IMR-90 (cell line): Measurements from ENCODE around the gene DGLUCY. TPM values are rescaled to one million over a fixed set of nuclear protein-coding genes. Genes with fewer than 3 reads are reported as not detected.

Experiments used
- ATAC-seq: fragments of 200-7000 bp; cut with Tn5 transposase; 2 replicates; pipeline ENCODE4 v1.9.1; 2020; ENCODE audit warnings: low read depth, mild to moderate bottlenecking, moderate library complexity
- Bru-seq: library from RNA; stranded (reverse); fragments of 400-500 nt; gene quantifications from one replicate; lab custom pipeline; 2021; lab: Mats Ljungman, UMichigan
- BruChase-seq, 2 experiments: library from RNA; stranded (reverse); fragments of 400-500 nt; gene quantifications; one replicate each; lab custom pipeline; 2021; lab: Mats Ljungman, UMichigan
- BruUV-seq: library from RNA; stranded (reverse); fragments of 400-500 nt; replicated peaks from 2 replicates; lab custom pipeline; 2021; lab: Mats Ljungman, UMichigan
- CTCF ChIA-PET: fragments of 300-600 bp; formaldehyde crosslinking; extraction: SDS; loops from one replicate; lab custom pipeline; 2021; ENCODE audit warnings: antibody characterized with exemption; lab: Yijun Ruan, JAX
- POLR2A ChIA-PET: fragments of 300-600 bp; sonication (Branson Sonifier 250); formaldehyde crosslinking; loops from one replicate; lab custom pipeline; 2022; ENCODE audit warnings: antibody characterized with exemption; ENCODE audit not compliant: unreplicated experiment; lab: Charles Lee
- DNase-seq: peaks from one replicate; pipeline ENCODE4 v3.0.0; 2013
- H2AFZ ChIP-seq: replicated peaks from 2 replicates; pipeline ENCODE3; 2013; ENCODE audit warnings: low read length, mild to moderate bottlenecking; ENCODE audit not compliant: poor library complexity
- H2AK5ac ChIP-seq: 2 replicates; pipeline ENCODE4 v1.6.1; 2013; ENCODE audit warnings: low read depth, low read length, inconsistent platforms
- H2AK9ac ChIP-seq: replicated peaks from 2 replicates; pipeline ENCODE3; 2013; ENCODE audit warnings: mild to moderate bottlenecking, low read depth, low read length, moderate library complexity; ENCODE audit not compliant: poor library complexity
- H2BK120ac ChIP-seq: 2 replicates; pipeline ENCODE4 v1.6.1; 2013; ENCODE audit warnings: low read depth, low read length, inconsistent platforms
- H2BK15ac ChIP-seq: 3 replicates; pipeline ENCODE4 v1.6.1; 2013; ENCODE audit warnings: low read depth, low read length, inconsistent platforms
- H2BK20ac ChIP-seq: 2 replicates; pipeline ENCODE4 v1.6.1; 2013; ENCODE audit warnings: low read depth, mild to moderate bottlenecking, inconsistent platforms, low read length, moderate library complexity
- H2BK5ac ChIP-seq: 2 replicates; pipeline ENCODE4 v1.6.1; 2013; ENCODE audit warnings: mild to moderate bottlenecking, low read depth, low read length, inconsistent platforms; ENCODE audit not compliant: poor library complexity, severe bottlenecking
- H3K14ac ChIP-seq: replicated peaks from 2 replicates; pipeline ENCODE4 v1.6.1; 2013; ENCODE audit warnings: low read depth, low read length, inconsistent platforms
- H3K18ac ChIP-seq: 2 replicates; pipeline ENCODE4 v1.6.1; 2013; ENCODE audit warnings: low read depth, low read length, control low read depth
- H3K23ac ChIP-seq: 2 replicates; pipeline ENCODE4 v1.6.1; 2013; ENCODE audit warnings: low read depth, low read length, inconsistent platforms
- H3K27ac ChIP-seq: 2 replicates; pipeline ENCODE4 v1.5.1; 2013; ENCODE audit warnings: mild to moderate bottlenecking, control low read depth, low read length; ENCODE audit not compliant: insufficient read depth
- H3K27me3 ChIP-seq: 2 replicates; pipeline ENCODE4 v1.6.1; 2013; ENCODE audit warnings: low read length; ENCODE audit not compliant: control insufficient read depth, insufficient read depth
- H3K36me3 ChIP-seq: 2 replicates; pipeline ENCODE4 v1.6.1; 2013; ENCODE audit warnings: low read length, mixed read lengths; ENCODE audit not compliant: control insufficient read depth, insufficient read depth
- H3K4ac ChIP-seq: 2 replicates; pipeline ENCODE4 v1.6.1; 2013; ENCODE audit warnings: low read depth, low read length, inconsistent platforms
- H3K4me1 ChIP-seq: 2 replicates; pipeline ENCODE4 v1.6.1; 2013; ENCODE audit warnings: low read length, mixed read lengths; ENCODE audit not compliant: control insufficient read depth, insufficient read depth
- H3K4me2 ChIP-seq: 2 replicates; pipeline ENCODE4 v1.6.1; 2013; ENCODE audit warnings: low read depth, mild to moderate bottlenecking, control low read depth, low read length, moderate library complexity
- H3K4me3 ChIP-seq: 2 replicates; pipeline ENCODE4 v1.5.1; 2013; ENCODE audit warnings: low read depth, mild to moderate bottlenecking, control low read depth, low read length, moderate library complexity; ENCODE audit not compliant: insufficient read depth
- H3K56ac ChIP-seq: 2 replicates; pipeline ENCODE4 v1.6.1; 2013; ENCODE audit warnings: low read length, inconsistent platforms; ENCODE audit not compliant: insufficient read depth; ENCODE audit errors: extremely low read depth
- H3K79me1 ChIP-seq, 2 experiments: 2 replicates each; pipeline ENCODE4 v1.6.1; 2013; ENCODE audit warnings: low read length in 2 of 2, inconsistent platforms in 1 of 2, low read depth in 1 of 2
- H3K9ac ChIP-seq: 2 replicates; pipeline ENCODE4 v1.6.1; 2013; ENCODE audit warnings: low read depth, low read length, control low read depth
- H3K9me1 ChIP-seq: 2 replicates; pipeline ENCODE4 v1.6.1; 2013; ENCODE audit warnings: low read length, inconsistent platforms; ENCODE audit not compliant: insufficient read depth
- H3K9me3 ChIP-seq: 2 replicates; pipeline ENCODE4 v1.6.1; 2013; ENCODE audit warnings: low read length; ENCODE audit not compliant: control insufficient read depth, insufficient read depth
- H4K20me1 ChIP-seq: 2 replicates; pipeline ENCODE4 v1.6.1; 2013; ENCODE audit warnings: low read length, inconsistent platforms; ENCODE audit not compliant: insufficient read depth
- H4K5ac ChIP-seq: 2 replicates; pipeline ENCODE4 v1.6.1; 2013; ENCODE audit warnings: mild to moderate bottlenecking, low read depth, low read length, control low read depth
- H4K8ac ChIP-seq, 2 experiments: 2 replicates each; pipeline ENCODE4 v1.6.1; 2013; ENCODE audit warnings: low read depth in 2 of 2, low read length in 2 of 2, control low read depth in 1 of 2, inconsistent platforms in 1 of 2
- H4K91ac ChIP-seq: 2 replicates; pipeline ENCODE4 v1.6.1; 2013; ENCODE audit warnings: low read depth, low read length, inconsistent platforms; ENCODE audit not compliant: insufficient read depth
- BHLHE40 ChIP-seq: fragments of 150-350 bp; IDR thresholded peaks from 2 replicates; pipeline ENCODE4 v1.6.1; 2016; ENCODE audit warnings: mild to moderate bottlenecking, low read depth, low read length
- CEBPB ChIP-seq: IDR thresholded peaks from 2 replicates; pipeline ENCODE4 v1.6.1; 2012; ENCODE audit warnings: low read depth, low read length, improper control_type of control experiment
- CHD1 ChIP-seq: IDR thresholded peaks from 2 replicates; pipeline ENCODE4 v1.6.1; 2012; ENCODE audit warnings: low read depth, low read length, improper control_type of control experiment
- FOS ChIP-seq: fragments of 150-350 bp; IDR thresholded peaks from 2 replicates; pipeline ENCODE4 v1.6.1; 2016; ENCODE audit warnings: low read depth, low read length
- MAFK ChIP-seq: IDR thresholded peaks from 2 replicates; pipeline ENCODE4 v1.6.1; 2012; ENCODE audit warnings: low read depth, low read length, improper control_type of control experiment
- MAZ ChIP-seq: IDR thresholded peaks from 2 replicates; pipeline ENCODE4 v1.6.1; 2012; ENCODE audit warnings: low read depth, mild to moderate bottlenecking, low read length, improper control_type of control experiment, moderate library complexity, borderline replicate concordance
- NFE2L2 ChIP-seq: fragments of 150-350 bp; IDR thresholded peaks from 2 replicates; pipeline ENCODE4 v1.6.1; 2016; ENCODE audit warnings: low read depth, mild to moderate bottlenecking, low read length
- RAD21 ChIP-seq: IDR thresholded peaks from 2 replicates; pipeline ENCODE4 v1.6.1; 2012; ENCODE audit warnings: low read length, improper control_type of control experiment
- RCOR1 ChIP-seq: IDR thresholded peaks from 2 replicates; pipeline ENCODE4 v1.6.1; 2012; ENCODE audit warnings: mild to moderate bottlenecking, low read length, improper control_type of control experiment; ENCODE audit not compliant: insufficient replicate concordance
- RFX5 ChIP-seq: IDR thresholded peaks from 2 replicates; pipeline ENCODE4 v1.8.0; 2012; ENCODE audit warnings: low read depth, mild to moderate bottlenecking, low read length, moderate library complexity
- WGBS, 2 experiments: methylation state at CpG; one replicate each; pipeline versions ENCODE4 v1.1.5 to v1.1.7; 2013; ENCODE audit warnings: missing lambda C conversion rate in 2 of 2; ENCODE audit not compliant: insufficient read length in 1 of 2; ENCODE audit errors: extremely low coverage in 2 of 2; 5-methylcytosine and 5-hydroxymethylcytosine counted together
- dilution Hi-C: fragments of 300-500 bp; cut with HindIII; formaldehyde crosslinking; loops from one replicate; pipeline ENCODE4 v1.14.3; 2018; ENCODE audit warnings: low sequenced_read_pairs; ENCODE audit not compliant: unreplicated experiment
- in situ Hi-C: fragments of 300-500 bp; cut with MboI; formaldehyde crosslinking; loops from 3 replicates; pipeline ENCODE4 v1.14.3; 2019; ENCODE audit warnings: low sequenced_read_pairs, inconsistent platforms, mixed read lengths
- intact Hi-C: fragments of 100-400 bp; cut with micrococcal nuclease; formaldehyde crosslinking; loops from 2 replicates; pipeline ENCODE4 v1.10.0; 2022
- long read RNA-seq: library from polyadenylated mRNA; unstranded; transcript quantifications from one replicate; pipeline ENCODE4 v2.0.0, GENCODE V29; 2021; ENCODE audit not compliant: unreplicated experiment
- polyA plus RNA-seq, 3 experiments: library from polyadenylated mRNA; depleted of rRNA; stranded (reverse); fragments of >200 nt; gene quantifications; 2 replicates each; pipeline ENCODE4 v1.2.3, GENCODE V29; 2012; ENCODE audit warnings: low replicate concordance in 1 of 3
- total RNA-seq: library from RNA; depleted of rRNA; stranded (reverse); fragments of >200 nt; gene quantifications from 2 replicates; pipeline ENCODE4 v1.2.3, GENCODE V29; 2012; rRNA removed
- TF ChIP-seq, protein P1 (sequence below): conservative IDR thresholded peaks from 2 replicates; pipeline ENCODE4 v1.5.1; 2012; ENCODE audit warnings: mild to moderate bottlenecking, low read depth, low read length, improper control_type of control experiment
- TF ChIP-seq, protein P2 (sequence below): fragments of 150-350 bp; IDR thresholded peaks from 2 replicates; pipeline ENCODE4 v1.6.1; 2017; ENCODE audit warnings: mild to moderate bottlenecking, antibody characterized with exemption, low read length, low read depth

DGLUCY gene, protein sequence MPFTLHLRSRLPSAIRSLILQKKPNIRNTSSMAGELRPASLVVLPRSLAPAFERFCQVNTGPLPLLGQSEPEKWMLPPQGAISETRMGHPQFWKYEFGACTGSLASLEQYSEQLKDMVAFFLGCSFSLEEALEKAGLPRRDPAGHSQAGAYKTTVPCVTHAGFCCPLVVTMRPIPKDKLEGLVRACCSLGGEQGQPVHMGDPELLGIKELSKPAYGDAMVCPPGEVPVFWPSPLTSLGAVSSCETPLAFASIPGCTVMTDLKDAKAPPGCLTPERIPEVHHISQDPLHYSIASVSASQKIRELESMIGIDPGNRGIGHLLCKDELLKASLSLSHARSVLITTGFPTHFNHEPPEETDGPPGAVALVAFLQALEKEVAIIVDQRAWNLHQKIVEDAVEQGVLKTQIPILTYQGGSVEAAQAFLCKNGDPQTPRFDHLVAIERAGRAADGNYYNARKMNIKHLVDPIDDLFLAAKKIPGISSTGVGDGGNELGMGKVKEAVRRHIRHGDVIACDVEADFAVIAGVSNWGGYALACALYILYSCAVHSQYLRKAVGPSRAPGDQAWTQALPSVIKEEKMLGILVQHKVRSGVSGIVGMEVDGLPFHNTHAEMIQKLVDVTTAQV
- 8.6 and 13.3 TPM in 2 replicates for total RNA-seq
- polyA plus RNA-seq (2012; rRNA removed): 7.5 and 8.5 TPM in 2 replicates
- polyA plus RNA-seq (2012; cell fraction: cytosol; rRNA removed): 3.9 and 6.8 TPM in 2 replicates
- polyA plus RNA-seq (2012; cell fraction: nucleus; rRNA removed; ENCODE audit: low replicate concordance): 13.4 and 17.4 TPM in 2 replicates
- percentile 62 among the genes with signal in this experiment for Bru-seq, nascent RNA
- percentile 75 among the genes with signal in this experiment for BruChase-seq, experiment 1, labeled RNA remaining after a 6-hour chase
- percentile 66 among the genes with signal in this experiment for BruChase-seq, experiment 2, labeled RNA remaining after a 2-hour chase
- long read RNA-seq, transcript DGLUCY-201 (14 exons, 2,967 nt): major isoform, 9 of 37 reads
- long read RNA-seq, partial matches to known transcripts: 6 of 37 reads
- long read RNA-seq, other reads (novel, unspliced or antisense): 21 of 37 reads

DNA sequence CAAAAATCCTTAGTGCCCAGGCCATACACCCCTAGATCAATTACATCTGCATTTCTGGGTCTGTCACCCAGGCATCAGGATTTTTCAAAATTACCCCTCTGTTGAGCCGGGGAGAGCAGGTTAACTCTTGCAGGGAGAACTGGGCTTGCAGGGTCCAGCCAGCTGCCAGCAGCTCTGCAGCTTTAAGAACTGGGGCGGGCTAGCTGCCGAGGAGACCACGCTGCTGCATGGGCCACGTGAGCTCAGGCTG, at the start of gene DGLUCY:
Gene DGLUCY, plus strand, starts transcription at position 245 of the 250 bp plus-strand sequence. CDS start 46,222 bp downstream, outside the sequence.
- peak within 1 kb of the TSS; percentile 69 for H4K91ac ChIP-seq
- in situ Hi-C loops (no loop called here), intact Hi-C loops (loop anchor here (2.0 kb wide), 1 partner anchor 53 kb away; the partner anchor contains the start of gene RPS6KA5), dilution Hi-C loops (no loop called here)
- H4K8ac ChIP-seq: peak within 1 kb of the TSS; percentile 88 to 93
- peak within 1 kb of the TSS; percentile 87 for H3K9ac ChIP-seq
- H3K4ac ChIP-seq: peak within 1 kb of the TSS; percentile 83
- CTCF ChIA-PET: interaction anchor here (0.6 kb wide), 1 partner anchor 132 kb away, joined by 3 read pairs; no protein-coding TSS in a partner anchor
- H3K4me2 ChIP-seq: peak within 1 kb of the TSS; percentile 93
- BruUV-seq: no TSS peak
- H3K36me3 ChIP-seq: no peaks in the 10 kb centered on the region
- peak within 1 kb of the TSS; percentile 79 for H4K5ac ChIP-seq
- peak within 1 kb of the TSS; percentile 70; the same call in 1 of the 2 replicates for H3K56ac ChIP-seq
- H2BK15ac ChIP-seq: peak within 1 kb of the TSS; percentile 43; the same call in 2 of the 3 replicates
- peak within 1 kb of the TSS; percentile 68 for H3K4me3 ChIP-seq
- H2BK5ac ChIP-seq: peak within 1 kb of the TSS; percentile 7
- peak within 1 kb of the TSS; percentile 75 for H2BK120ac ChIP-seq
- peaks cover 0 to 12% of the 10 kb centered on the region in 2 experiments; a peak in 2 of 4 replicates for H3K79me1 ChIP-seq
- no peaks in the 10 kb centered on the region for H3K27me3 ChIP-seq
- 2% methylated on average over 5 of the region's 5 CpGs; no CpG with 5 or more reads in 1 of the 2 experiments for WGBS, 2 experiments
- H3K4me1 ChIP-seq: peaks cover 16% of the 10 kb centered on the region; the same call in 1 of the 2 replicates
- DNase-seq: peak; percentile 75
- no peaks in the 10 kb centered on the region for H3K9me3 ChIP-seq
- H2AFZ ChIP-seq: peak within 1 kb of the TSS; percentile 94
- peaks cover 5% of the 10 kb centered on the region for H3K9me1 ChIP-seq
- peak within 1 kb of the TSS; percentile 36; the same call in 1 of the 2 replicates for H2AK5ac ChIP-seq
- peak within 1 kb of the TSS; percentile 74 for H3K27ac ChIP-seq
- H4K20me1 ChIP-seq: no peaks in the 10 kb centered on the region
- POLR2A ChIA-PET: interaction anchor here (0.5 kb wide), 1 partner anchor 63 kb away, joined by 3 read pairs; no protein-coding TSS in a partner anchor
- H3K23ac ChIP-seq: peak within 1 kb of the TSS; percentile 78
- peak within 1 kb of the TSS; percentile 59 for H3K18ac ChIP-seq
- peak within 1 kb of the TSS; percentile 79 for H3K14ac ChIP-seq
- peak within 1 kb of the TSS; percentile 74 for H2AK9ac ChIP-seq
- peak within 1 kb of the TSS; percentile 66 for H2BK20ac ChIP-seq
- peak; percentile 90; the same call in 1 of the 2 replicates for ATAC-seq
- TF ChIP-seq MAZ (peak; percentile 68; the same call in 1 of the 2 replicates), RFX5 (no peak), RCOR1 (no peak), NFE2L2 (no peak), CEBPB (no peak), MAFK (no peak), RAD21 (no peak), FOS (no peak), CHD1 (no peak), BHLHE40 (peak; percentile 74)
- TF ChIP-seq, protein P1, sequence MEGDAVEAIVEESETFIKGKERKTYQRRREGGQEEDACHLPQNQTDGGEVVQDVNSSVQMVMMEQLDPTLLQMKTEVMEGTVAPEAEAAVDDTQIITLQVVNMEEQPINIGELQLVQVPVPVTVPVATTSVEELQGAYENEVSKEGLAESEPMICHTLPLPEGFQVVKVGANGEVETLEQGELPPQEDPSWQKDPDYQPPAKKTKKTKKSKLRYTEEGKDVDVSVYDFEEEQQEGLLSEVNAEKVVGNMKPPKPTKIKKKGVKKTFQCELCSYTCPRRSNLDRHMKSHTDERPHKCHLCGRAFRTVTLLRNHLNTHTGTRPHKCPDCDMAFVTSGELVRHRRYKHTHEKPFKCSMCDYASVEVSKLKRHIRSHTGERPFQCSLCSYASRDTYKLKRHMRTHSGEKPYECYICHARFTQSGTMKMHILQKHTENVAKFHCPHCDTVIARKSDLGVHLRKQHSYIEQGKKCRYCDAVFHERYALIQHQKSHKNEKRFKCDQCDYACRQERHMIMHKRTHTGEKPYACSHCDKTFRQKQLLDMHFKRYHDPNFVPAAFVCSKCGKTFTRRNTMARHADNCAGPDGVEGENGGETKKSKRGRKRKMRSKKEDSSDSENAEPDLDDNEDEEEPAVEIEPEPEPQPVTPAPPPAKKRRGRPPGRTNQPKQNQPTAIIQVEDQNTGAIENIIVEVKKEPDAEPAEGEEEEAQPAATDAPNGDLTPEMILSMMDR: no peak
- TF ChIP-seq, protein P2, sequence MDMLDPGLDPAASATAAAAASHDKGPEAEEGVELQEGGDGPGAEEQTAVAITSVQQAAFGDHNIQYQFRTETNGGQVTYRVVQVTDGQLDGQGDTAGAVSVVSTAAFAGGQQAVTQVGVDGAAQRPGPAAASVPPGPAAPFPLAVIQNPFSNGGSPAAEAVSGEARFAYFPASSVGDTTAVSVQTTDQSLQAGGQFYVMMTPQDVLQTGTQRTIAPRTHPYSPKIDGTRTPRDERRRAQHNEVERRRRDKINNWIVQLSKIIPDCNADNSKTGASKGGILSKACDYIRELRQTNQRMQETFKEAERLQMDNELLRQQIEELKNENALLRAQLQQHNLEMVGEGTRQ: peak; percentile 91
